Suprapubic skin (tissue), 4 donors: Measurements from ENCODE around the gene FOXN1. TPM values are rescaled to one million over a fixed set of nuclear protein-coding genes. Genes with fewer than 3 reads are reported as not detected.

Source experiments
- DNase-seq, 2 donors: peaks; one replicate each; pipeline ENCODE4 v3.0.0-alpha.2; 2019; ENCODE audit warnings: low spot score in 2 of 2
- H3K27ac ChIP-seq: fragments of 200-600 bp; sonication (generic); one replicate; pipeline ENCODE4 v1.5.1; 2019
- H3K27me3 ChIP-seq: fragments of 200-600 bp; sonication (generic); one replicate; pipeline ENCODE4 v1.5.1; 2019
- H3K36me3 ChIP-seq: fragments of 200-600 bp; sonication (generic); one replicate; pipeline ENCODE4 v1.5.1; 2019
- H3K4me1 ChIP-seq: fragments of 200-600 bp; sonication (generic); one replicate; pipeline ENCODE4 v1.5.1; 2019
- H3K4me3 ChIP-seq: fragments of 200-600 bp; sonication (generic); one replicate; pipeline ENCODE4 v1.5.1; 2019; ENCODE audit warnings: mild to moderate bottlenecking
- H3K9me3 ChIP-seq: fragments of 200-600 bp; sonication (generic); one replicate; pipeline ENCODE4 v1.5.1; 2019
- CTCF ChIP-seq, 2 donors: fragments of 200-600 bp in 1 of 2; fragments of 450-650 bp in 1 of 2; sonication (generic) in 1 of 2; IDR thresholded peaks; one replicate each; pipeline ENCODE4 v1.5.1; 2016 to 2019; ENCODE audit warnings: antibody characterized with exemption in 2 of 2, mild to moderate bottlenecking in 1 of 2, moderate library complexity in 1 of 2
- EP300 ChIP-seq: sonication (generic); formaldehyde crosslinking; IDR thresholded peaks from one replicate; pipeline ENCODE4 v1.6.1; 2017; ENCODE audit warnings: antibody characterized with exemption
- POLR2A ChIP-seq, 2 donors: fragments of 450-650 bp; IDR thresholded peaks; one replicate each; pipeline ENCODE4 v1.6.1; 2017; ENCODE audit warnings: antibody characterized with exemption in 2 of 2, mild to moderate bottlenecking in 2 of 2, moderate library complexity in 2 of 2
- POLR2AphosphoS5 ChIP-seq, 3 donors: sonication (generic); formaldehyde crosslinking; IDR thresholded peaks; one replicate each; pipeline ENCODE4 v1.6.1; 2017; ENCODE audit warnings: antibody characterized with exemption in 3 of 3
- WGBS: methylation state at CpG from one replicate; pipeline ENCODE4 v1.1.5; 2018; 5-methylcytosine and 5-hydroxymethylcytosine counted together
- total RNA-seq, 4 donors: library from RNA; depleted of rRNA; stranded (reverse); fragments of >200 nt; gene quantifications; one replicate each; pipeline ENCODE4 v1.1.0, GENCODE V29; 2016

The FOXN1 gene
- total RNA-seq, 4 donors from 2014 or later: 37.4 to 48.3 (median 38.3) TPM

DNA sequence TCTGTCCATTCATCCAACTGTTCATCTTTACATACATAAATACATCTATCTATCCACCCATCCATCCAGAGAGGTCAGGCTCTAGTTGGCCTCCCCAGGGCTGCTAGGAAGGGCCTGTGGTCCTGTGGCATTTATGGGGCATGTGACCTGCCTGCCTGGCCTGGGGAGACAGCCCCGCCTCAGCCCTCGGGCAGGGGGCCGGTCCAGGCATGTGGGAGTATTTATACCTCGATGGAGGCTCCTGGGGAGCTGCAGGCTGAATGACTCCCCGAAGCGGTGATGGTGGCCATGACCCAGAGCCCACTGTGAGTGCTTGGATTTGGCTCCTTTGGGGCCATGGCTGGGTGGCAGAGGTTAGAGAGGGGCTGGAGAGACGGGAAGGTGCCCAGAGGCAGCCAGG, 7.3 kb downstream of the FOXN1 start:
- 55% methylated on average over 2 of the region's 7 CpGs for WGBS
- peak overlapping the region; percentile 42 for H3K27ac ChIP-seq
- H3K4me3 ChIP-seq: no peak overlapping the region

DNA sequence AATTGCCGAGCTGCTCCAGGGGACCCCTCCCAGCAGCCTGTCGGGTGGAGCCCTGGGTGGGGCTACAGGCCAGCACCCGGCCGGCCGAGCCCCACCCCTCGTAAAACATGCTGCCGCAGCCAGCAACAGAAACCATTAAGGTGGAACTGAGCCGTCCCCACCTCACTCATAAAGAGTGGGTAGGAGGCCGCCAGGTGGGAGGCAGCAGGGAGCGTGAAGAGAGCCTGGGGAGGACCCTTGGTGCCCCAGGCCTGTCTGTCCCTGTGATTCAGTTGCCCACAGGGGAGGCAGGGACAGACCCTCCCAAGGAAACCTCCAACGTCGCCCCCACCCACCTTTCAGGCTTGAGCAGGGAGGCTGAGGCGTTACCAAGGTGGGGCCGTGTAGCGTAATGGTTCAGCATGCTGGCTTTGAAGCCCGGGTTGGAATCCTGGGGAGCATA, 8.4 kb downstream of the FOXN1 start:
- H3K36me3 ChIP-seq: no peaks in the 10 kb centered on the region
- peak overlapping the region; percentile 42 for H3K27ac ChIP-seq
- peaks cover 6% of the 10 kb centered on the region for H3K27me3 ChIP-seq
- H3K4me1 ChIP-seq: peaks cover 17% of the 10 kb centered on the region
- WGBS: 25% methylated on average over 13 of the region's 16 CpGs
- no peak for DNase-seq
- TF ChIP-seq EP300: no peak
- no peak for TF ChIP-seq POLR2AphosphoS5 (IDR thresholded peaks at IDR 0.05)
- no peak for TF ChIP-seq POLR2A (IDR thresholded peaks at IDR 0.05)
- no peak for TF ChIP-seq CTCF (IDR thresholded peaks at IDR 0.05)
- no peaks in the 10 kb centered on the region for H3K9me3 ChIP-seq
- H3K4me3 ChIP-seq: no peak overlapping the region

More for the DNA sequence above, 7.3 kb downstream of the FOXN1 start:
- Histone ChIP-seq H3K36me3 (no peaks in the 10 kb centered on the region), H3K4me1 (peaks cover 27% of the 10 kb centered on the region), H3K27me3 (peaks cover 9% of the 10 kb centered on the region), H3K9me3 (no peaks in the 10 kb centered on the region)
- TF ChIP-seq POLR2AphosphoS5 (IDR thresholded peaks at IDR 0.05) (no peak), EP300 (no peak), POLR2A (IDR thresholded peaks at IDR 0.05) (no peak), CTCF (IDR thresholded peaks at IDR 0.05) (no peak)
- DNase-seq: no peak

GRCh38 chr17:28515518-28515917, 9.4 kb downstream of the FOXN1 start:
- H3K27me3 ChIP-seq: peaks cover 6% of the 10 kb centered on the region
- WGBS: 100% methylated on average over 1 of the region's 1 CpG
- no peaks in the 10 kb centered on the region for H3K36me3 ChIP-seq
- H3K27ac ChIP-seq: no peak overlapping the region
- H3K9me3 ChIP-seq: no peaks in the 10 kb centered on the region
- H3K4me3 ChIP-seq: no peak overlapping the region
- TF ChIP-seq POLR2A (IDR thresholded peaks at IDR 0.05) (no peak), EP300 (no peak)
- H3K4me1 ChIP-seq: peaks cover 15% of the 10 kb centered on the region
- DNase-seq: no peak

DNA sequence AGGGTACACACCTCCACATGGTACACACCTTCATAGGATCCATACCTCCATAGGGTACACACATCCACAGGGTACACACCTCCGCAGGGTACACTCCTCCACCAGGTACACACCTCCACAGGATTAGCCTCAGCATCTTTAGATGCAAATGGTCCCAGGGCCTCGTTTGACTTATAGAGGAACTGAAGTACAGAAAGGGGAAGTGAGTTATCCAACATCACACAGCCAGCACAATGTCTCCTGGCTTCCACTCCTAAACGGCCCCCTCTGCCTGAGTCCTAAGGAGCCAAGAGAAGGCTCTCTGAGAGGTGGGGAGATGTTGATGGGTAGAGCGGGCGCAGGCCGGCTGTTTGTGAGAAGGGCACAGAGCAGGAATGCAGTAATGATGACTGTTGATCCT, 12.0 kb downstream of the FOXN1 start:
- no peak for TF ChIP-seq CTCF (IDR thresholded peaks at IDR 0.05)
- no peak overlapping the region for H3K27ac ChIP-seq
- H3K9me3 ChIP-seq: no peaks in the 10 kb centered on the region
- H3K4me1 ChIP-seq: peaks cover 15% of the 10 kb centered on the region
- no peak for DNase-seq
- H3K36me3 ChIP-seq: no peaks in the 10 kb centered on the region
- H3K4me3 ChIP-seq: no peak overlapping the region
- 67% methylated on average over 6 of the region's 6 CpGs for WGBS
- peaks cover 6% of the 10 kb centered on the region for H3K27me3 ChIP-seq

DNA sequence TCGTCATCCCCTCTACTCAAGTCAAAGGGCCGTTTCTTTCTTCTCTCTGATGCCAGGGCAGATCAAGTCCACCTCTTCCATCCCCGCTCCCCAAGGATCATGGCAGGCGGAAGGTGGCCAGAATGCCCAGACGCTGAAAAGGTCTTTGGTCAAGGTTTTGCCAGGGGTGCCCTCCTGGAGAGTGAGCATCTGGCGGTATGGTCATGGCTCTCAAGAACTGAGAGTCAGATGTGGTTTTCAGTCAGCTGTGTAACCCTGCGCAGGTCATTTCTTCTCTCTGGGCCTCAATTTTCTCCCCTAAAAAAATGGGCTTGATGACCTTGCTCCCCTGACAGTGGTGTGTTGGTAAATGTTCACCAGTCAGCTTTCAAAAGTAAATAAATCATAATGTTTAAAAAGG, 12.4 kb downstream of the FOXN1 start:
- WGBS: 89% methylated on average over 7 of the region's 7 CpGs
- peaks cover 13% of the 10 kb centered on the region for H3K4me1 ChIP-seq
- TF ChIP-seq POLR2AphosphoS5 (IDR thresholded peaks at IDR 0.05) (no peak), EP300 (no peak), POLR2A (IDR thresholded peaks at IDR 0.05) (no peak), CTCF (IDR thresholded peaks at IDR 0.05) (no peak)
- no peaks in the 10 kb centered on the region for H3K9me3 ChIP-seq
- no peak for DNase-seq
- no peak overlapping the region for H3K27ac ChIP-seq
- H3K4me3 ChIP-seq: no peak overlapping the region
- H3K27me3 ChIP-seq: peaks cover 6% of the 10 kb centered on the region
- no peaks in the 10 kb centered on the region for H3K36me3 ChIP-seq

- DNase-seq: no peak
- TF ChIP-seq EP300 (no peak), CTCF (IDR thresholded peaks at IDR 0.05) (no peak), POLR2AphosphoS5 (IDR thresholded peaks at IDR 0.05) (no peak), POLR2A (IDR thresholded peaks at IDR 0.05) (no peak)
- peaks cover 4% of the 10 kb centered on the region for H3K27me3 ChIP-seq
- H3K4me1 ChIP-seq: peaks cover 6% of the 10 kb centered on the region
- H3K27ac ChIP-seq: no peak overlapping the region
- H3K36me3 ChIP-seq: no peaks in the 10 kb centered on the region
- WGBS: 63% methylated on average over 5 of the region's 5 CpGs
- H3K9me3 ChIP-seq: no peaks in the 10 kb centered on the region
- no peak overlapping the region for H3K4me3 ChIP-seq
Observed at GRCh38 chr17:28519236-28519635, 13.1 kb downstream of the FOXN1 start.
